ENCODE data around the gene ORAI3. TPM values are rescaled to one million over a fixed set of nuclear protein-coding genes. Genes with fewer than 3 reads are reported as not detected.
A peak's percentile ranks its signal among the peaks of the same experiment; 100 is the strongest.

ORAI3 gene
- total and polyA plus RNA-seq, 2 of the 13 experiments (the other 11 are each of a cell fraction or from before 2014, with no cell fraction given) = 11.4 to 32.0 TPM

DNA sequence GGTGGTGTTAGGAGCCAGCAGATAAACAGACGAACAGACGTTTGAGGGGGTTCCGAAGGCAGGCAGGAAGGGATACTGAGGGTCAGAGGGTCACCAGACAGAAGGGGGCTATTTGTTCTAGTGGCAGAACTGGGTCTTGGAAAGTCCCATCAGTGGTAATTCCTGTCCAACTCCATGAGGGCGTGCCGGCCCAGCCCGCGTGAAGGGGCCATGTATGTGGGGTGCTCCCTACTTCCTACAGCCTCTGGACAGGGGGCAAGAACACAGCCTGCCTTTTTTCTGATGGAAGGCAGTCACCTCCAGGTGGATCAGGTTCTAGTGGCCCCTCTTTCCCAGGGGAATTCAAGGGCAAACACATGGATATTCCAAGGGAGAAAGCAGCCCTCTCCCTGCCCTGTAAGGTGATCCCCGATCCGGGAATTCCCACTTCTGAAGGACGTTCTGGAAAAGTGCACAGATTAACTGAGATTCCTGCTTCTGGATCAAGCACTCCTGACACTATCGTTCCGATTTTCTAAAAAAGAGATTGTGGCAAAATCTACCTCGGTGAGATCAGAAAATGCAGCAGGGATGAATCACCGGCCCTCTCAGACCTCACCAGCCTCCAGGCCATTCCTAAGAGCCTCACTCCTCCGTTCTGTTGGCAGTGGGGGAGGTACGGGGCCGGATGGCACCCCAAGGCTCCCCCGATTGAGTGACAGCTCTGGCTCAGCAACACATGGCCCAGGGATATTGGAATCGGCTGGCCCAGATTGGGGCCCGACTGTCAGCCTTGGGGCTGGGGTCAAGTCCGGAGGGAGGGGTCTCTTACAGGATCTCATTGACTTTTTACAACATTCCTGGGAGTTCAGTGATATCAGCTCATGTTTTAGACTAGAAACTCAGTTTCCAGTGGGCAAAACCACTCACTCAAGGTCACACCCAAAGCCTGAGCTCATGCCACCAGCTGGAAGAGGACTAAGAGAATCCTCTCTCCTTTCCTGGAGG, 49.1 kb downstream of the ORAI3 start (continued):
- TF ChIP-seq CREM (IDR thresholded peaks at IDR 0.05) = 0 out of 2 replicates have a peak, but pooled peaks have one; percentile 9
- TF ChIP-seq CREM (CRISPR knock-in tag; IDR thresholded peaks at IDR 0.05) = no peak
- TF ChIP-seq, protein P1, sequence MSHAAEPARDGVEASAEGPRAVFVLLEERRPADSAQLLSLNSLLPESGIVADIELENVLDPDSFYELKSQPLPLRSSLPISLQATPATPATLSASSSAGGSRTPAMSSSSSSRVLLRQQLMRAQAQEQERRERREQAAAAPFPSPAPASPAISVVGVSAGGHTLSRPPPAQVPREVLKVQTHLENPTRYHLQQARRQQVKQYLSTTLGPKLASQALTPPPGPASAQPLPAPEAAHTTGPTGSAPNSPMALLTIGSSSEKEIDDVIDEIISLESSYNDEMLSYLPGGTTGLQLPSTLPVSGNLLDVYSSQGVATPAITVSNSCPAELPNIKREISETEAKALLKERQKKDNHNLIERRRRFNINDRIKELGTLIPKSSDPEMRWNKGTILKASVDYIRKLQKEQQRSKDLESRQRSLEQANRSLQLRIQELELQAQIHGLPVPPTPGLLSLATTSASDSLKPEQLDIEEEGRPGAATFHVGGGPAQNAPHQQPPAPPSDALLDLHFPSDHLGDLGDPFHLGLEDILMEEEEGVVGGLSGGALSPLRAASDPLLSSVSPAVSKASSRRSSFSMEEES (CRISPR knock-in tag; IDR thresholded peaks at IDR 0.05) = peak; percentile 1; the same call in 1 of the 2 replicates
- no peak for TF ChIP-seq IRF1 (CRISPR knock-in tag; IDR thresholded peaks at IDR 0.05; ENCODE audit: low read depth)
- no peak for TF ChIP-seq ESRRA (CRISPR knock-in tag; IDR thresholded peaks at IDR 0.05; ENCODE audit: low read depth)
- no peak for TF ChIP-seq STAT6 (CRISPR knock-in tag; IDR thresholded peaks at IDR 0.05; ENCODE audit: borderline replicate concordance)
- TF ChIP-seq GZF1 (CRISPR knock-in tag; IDR thresholded peaks at IDR 0.05) = no peak
- TF ChIP-seq THAP7 (CRISPR knock-in tag; IDR thresholded peaks at IDR 0.05) = 0 out of 2 replicates have a peak, but pooled peaks have one; percentile 5
- 0 out of 2 replicates have a peak, but pooled peaks have one; percentile 3 for TF ChIP-seq DR1 (CRISPR knock-in tag; IDR thresholded peaks at IDR 0.05)
- 0 out of 2 replicates have a peak, but pooled peaks have one; percentile 9 for TF ChIP-seq ZFP1 (CRISPR knock-in tag; IDR thresholded peaks at IDR 0.05)
- peak; percentile 21; the same call in 1 of the 2 replicates for TF ChIP-seq ZBTB20 (CRISPR knock-in tag; IDR thresholded peaks at IDR 0.05; ENCODE audit: borderline replicate concordance, low read depth)
- TF ChIP-seq, protein P2, sequence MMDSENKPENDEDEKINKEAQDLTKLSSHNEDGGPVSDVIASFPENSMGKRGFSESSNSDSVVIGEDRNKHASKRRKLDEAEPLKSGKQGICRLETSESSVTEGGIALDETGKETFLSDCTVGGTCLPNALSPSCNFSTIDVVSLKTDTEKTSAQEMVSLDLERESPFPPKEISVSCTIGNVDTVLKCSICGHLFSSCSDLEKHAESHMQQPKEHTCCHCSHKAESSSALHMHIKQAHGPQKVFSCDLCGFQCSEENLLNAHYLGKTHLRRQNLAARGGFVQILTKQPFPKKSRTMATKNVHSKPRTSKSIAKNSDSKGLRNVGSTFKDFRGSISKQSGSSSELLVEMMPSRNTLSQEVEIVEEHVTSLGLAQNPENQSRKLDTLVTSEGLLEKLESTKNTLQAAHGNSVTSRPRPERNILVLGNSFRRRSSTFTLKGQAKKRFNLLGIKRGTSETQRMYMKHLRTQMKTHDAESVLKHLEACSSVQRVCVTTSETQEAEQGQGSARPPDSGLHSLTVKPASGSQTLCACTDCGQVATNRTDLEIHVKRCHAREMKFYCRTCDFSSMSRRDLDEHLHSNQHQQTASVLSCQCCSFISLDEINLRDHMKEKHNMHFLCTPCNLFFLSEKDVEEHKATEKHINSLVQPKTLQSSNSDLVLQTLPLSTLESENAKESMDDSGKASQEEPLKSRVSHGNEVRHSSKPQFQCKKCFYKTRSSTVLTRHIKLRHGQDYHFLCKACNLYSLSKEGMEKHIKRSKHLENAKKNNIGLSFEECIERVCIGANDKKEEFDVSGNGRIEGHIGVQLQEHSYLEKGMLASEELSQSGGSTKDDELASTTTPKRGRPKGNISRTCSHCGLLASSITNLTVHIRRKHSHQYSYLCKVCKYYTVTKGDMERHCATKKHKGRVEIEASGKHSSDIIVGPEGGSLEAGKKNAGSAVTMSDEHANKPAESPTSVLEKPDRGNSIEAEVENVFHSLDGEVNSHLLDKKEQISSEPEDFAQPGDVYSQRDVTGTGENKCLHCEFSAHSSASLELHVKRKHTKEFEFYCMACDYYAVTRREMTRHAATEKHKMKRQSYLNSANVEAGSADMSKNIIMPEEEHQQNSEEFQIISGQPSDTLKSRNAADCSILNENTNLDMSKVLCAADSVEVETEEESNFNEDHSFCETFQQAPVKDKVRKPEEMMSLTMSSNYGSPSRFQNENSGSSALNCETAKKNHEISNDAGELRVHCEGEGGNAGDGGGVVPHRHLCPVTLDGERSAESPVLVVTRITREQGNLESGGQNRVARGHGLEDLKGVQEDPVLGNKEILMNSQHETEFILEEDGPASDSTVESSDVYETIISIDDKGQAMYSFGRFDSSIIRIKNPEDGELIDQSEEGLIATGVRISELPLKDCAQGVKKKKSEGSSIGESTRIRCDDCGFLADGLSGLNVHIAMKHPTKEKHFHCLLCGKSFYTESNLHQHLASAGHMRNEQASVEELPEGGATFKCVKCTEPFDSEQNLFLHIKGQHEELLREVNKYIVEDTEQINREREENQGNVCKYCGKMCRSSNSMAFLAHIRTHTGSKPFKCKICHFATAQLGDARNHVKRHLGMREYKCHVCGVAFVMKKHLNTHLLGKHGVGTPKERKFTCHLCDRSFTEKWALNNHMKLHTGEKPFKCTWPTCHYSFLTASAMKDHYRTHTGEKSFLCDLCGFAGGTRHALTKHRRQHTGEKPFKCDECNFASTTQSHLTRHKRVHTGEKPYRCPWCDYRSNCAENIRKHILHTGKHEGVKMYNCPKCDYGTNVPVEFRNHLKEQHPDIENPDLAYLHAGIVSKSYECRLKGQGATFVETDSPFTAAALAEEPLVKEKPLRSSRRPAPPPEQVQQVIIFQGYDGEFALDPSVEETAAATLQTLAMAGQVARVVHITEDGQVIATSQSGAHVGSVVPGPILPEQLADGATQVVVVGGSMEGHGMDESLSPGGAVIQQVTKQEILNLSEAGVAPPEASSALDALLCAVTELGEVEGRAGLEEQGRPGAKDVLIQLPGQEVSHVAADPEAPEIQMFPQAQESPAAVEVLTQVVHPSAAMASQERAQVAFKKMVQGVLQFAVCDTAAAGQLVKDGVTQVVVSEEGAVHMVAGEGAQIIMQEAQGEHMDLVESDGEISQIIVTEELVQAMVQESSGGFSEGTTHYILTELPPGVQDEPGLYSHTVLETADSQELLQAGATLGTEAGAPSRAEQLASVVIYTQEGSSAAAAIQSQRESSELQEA (CRISPR knock-in tag; IDR thresholded peaks at IDR 0.05; ENCODE audit: not compliant biosample characterization) = peak; percentile 90
- no peak; the same call in 1 of the 2 replicates for TF ChIP-seq THAP11 (CRISPR knock-in tag; IDR thresholded peaks at IDR 0.05)
